WTC11 (cell line): ENCODE results near the gene RANGAP1.

Source experiments
- CTCF ChIP-seq: fragments of 200-600 bp; IDR thresholded peaks from 2 replicates; pipeline ENCODE4 v1.8.0; 2022; ENCODE audit warnings: antibody characterized with exemption
- E2F4 ChIP-seq: sonication (generic); formaldehyde crosslinking; IDR thresholded peaks from 2 replicates; pipeline ENCODE4 v1.8.1; 2022; ENCODE audit warnings: low read depth, mild to moderate bottlenecking, moderate library complexity, missing genetic modification reagents, borderline replicate concordance
- TCF7 ChIP-seq: sonication (generic); formaldehyde crosslinking; IDR thresholded peaks from 2 replicates; pipeline ENCODE4 v1.8.0; 2022; ENCODE audit warnings: mild to moderate bottlenecking, low read depth, missing genetic modification reagents, moderate library complexity
- USF2 ChIP-seq: sonication (generic); formaldehyde crosslinking; IDR thresholded peaks from 2 replicates; pipeline ENCODE4 v1.8.1; 2023; ENCODE audit warnings: mild to moderate bottlenecking, missing genetic modification reagents, moderate library complexity
- ZNF121 ChIP-seq: sonication (generic); formaldehyde crosslinking; IDR thresholded peaks from 2 replicates; pipeline ENCODE4 v1.8.0; 2023; ENCODE audit warnings: missing genetic modification reagents
- ZNF138 ChIP-seq: sonication (generic); formaldehyde crosslinking; conservative IDR thresholded peaks from 2 replicates; pipeline ENCODE4 v1.8.1; 2022; ENCODE audit warnings: mild to moderate bottlenecking, moderate library complexity, missing genetic modification reagents

- TF ChIP-seq ZNF121 (CRISPR knock-in tag): no peak
- TF ChIP-seq ZNF138 (CRISPR knock-in tag): no peak
- no peak for TF ChIP-seq E2F4 (CRISPR knock-in tag)
- no peak for TF ChIP-seq CTCF
- TF ChIP-seq TCF7 (CRISPR knock-in tag): no peak
- TF ChIP-seq USF2: no peak
Measured at GRCh38 chr22:41301085-41302020, 15.4 kb upstream of the RANGAP1 start, which contains the start of gene ZC3H7B.
